Hepatocyte (in vitro differentiated cells): ENCODE measurements around the gene BIN1.

Experiments
- CTCF ChIP-seq: fragments of 200-600 bp; sonication (generic); IDR thresholded peaks from 2 replicates; pipeline ENCODE4 v1.5.1; 2016; ENCODE audit warnings: antibody characterized with exemption, mild to moderate bottlenecking; ENCODE audit not compliant: poor library complexity
- EZH2phosphoT487 ChIP-seq: fragments of 200-600 bp; sonication (generic); IDR thresholded peaks from one replicate; pipeline ENCODE4 v1.6.1; 2018; ENCODE audit warnings: antibody characterized with exemption, mild to moderate bottlenecking, low read depth, moderate library complexity; ENCODE audit not compliant: unreplicated experiment, severe bottlenecking

GRCh38 chr2:127048618-127048935, 58.4 kb downstream of the BIN1 start:
- TF ChIP-seq CTCF (no peak), EZH2phosphoT487 (no peak)
